ENCODE results near the gene POLR3K.

POLR3K gene

DNA sequence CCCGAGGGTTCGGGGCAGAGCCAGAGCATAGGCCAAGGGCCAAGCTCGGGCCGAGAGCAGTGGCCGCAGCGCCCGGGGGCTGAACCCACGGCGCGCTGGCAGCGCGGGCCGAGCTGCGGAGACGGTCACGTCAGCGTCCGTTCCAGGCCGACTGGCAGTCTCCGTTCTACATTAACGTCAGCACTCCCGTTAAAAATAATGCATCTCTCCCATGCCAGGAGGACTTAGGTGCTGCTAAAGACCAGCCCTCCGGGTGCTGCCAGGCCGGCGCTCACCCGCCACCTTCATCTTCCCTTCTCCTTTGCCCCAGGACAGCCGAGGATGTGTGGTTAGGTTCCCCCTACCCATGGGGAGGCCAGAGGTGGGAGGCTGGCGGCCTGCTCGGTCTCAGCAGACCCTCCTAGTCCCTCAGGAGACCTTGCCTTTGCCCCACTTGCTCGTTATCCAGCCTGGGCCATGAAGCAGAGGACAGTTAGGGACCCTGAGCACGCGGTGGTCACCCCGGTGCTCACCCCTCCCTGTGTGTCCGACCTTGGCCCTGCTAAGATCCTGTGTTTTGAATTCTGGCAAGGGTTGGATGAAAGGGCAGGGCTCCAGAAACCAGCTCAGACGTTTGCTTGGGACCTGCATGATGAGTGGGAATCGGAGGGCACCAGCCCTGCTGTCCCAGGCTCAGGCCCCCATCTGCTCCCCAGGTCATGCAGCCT lies 25.2 kb upstream of the POLR3K start:
- no peak for DNase-seq

DNA sequence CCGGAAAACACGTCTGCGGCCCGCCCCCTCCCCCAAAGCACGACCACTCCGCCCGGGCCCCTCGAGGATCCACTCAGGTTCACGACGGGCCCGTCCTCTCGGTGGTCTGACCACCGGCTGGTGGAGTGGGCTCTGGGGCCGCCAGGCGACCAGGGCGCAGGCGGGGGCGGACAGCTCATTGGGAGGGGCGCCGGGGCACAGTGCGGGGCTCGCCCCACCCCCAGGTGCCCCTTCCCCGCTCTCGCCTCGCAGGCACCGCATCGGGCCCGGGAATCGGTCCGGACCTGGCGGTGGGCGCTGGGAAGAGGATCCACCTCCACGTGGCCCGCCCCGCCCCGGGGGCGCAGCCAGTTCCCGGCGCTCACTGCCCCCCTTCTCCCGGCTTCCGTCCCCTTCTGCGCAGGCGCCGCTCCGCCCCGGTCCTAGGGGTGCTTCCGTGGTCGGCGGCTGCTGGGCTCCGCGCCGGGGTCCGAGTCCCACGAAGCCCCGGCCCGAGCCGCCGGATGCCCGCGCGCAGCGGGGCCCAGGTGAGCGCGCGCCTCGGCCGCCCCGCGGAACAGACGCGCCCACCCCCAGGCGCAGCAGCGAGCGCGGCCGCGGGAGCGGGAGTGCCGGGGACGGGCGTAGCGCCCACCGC lies 24.5 kb upstream of the POLR3K start, which contains the start of gene MPG:
MPG (plus strand) TSS at position 419 of the 637 bp plus-strand sequence; CDS start at position 504, 85 bp downstream.
- peak; percentile 47 for DNase-seq

DNA sequence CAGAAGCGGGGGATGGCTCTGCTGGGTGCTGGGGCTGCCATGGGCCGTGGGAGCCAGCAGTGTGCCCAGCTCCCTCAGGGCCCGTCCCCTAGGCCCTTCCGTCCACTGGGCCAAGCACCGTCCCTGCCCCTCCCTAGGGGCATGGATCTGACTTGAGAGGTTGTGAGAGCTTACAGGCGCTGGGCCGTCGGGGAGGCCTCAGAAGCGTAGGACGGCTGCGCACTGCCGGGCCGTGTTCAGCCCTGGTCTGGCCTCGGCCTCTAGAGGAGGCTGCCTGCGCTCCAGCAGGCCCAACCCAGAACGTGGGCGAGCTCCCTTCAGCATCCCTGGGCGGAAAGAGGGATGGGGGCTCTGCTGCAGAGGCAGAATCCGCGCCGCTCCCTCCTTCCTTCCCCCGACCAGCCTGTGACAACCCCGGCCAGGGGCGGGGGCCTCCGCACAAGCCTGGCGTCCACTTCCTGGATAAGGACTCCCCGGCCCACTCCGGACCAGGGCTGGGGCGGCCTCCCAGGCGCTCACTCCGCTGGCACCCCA lies 23.9 kb upstream of the POLR3K start:
- DNase-seq: peak; percentile 44

DNA sequence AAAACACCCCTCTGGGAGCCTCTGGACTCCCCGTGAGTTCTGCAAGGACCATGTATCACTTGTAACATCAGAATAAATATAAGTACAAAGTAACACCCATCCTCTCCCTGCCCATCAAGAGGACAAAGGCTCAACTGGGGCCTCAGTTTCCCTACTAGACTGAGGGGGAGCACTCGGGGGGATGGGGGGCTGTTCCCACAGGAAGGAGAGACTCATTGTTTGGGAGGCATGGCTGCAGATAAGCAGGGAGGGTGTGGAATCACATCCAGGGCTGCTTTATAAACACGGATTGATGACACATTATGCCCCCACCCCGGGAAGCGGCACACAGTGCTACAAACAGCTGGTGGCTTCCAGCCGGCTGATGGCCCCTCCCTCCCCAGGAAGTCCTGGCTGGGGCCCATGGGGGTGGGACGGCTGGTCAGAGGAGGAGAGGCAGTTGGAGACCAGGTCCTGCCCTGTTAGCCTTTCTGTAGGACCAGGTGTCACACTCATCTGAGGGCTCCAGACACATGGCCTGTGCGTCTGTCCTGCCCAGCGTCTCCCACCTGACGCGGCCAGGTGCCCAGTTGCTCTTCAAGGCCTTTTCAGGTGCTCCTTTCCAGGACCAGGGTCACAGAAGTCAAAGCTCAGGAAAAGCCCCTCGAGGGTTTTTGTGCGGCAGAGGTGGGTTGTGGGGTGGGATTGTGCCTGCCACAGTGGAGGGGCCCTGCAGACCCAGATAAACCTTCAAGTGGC lies 23.3 kb upstream of the POLR3K start:
- DNase-seq: peak; percentile 10

DNA sequence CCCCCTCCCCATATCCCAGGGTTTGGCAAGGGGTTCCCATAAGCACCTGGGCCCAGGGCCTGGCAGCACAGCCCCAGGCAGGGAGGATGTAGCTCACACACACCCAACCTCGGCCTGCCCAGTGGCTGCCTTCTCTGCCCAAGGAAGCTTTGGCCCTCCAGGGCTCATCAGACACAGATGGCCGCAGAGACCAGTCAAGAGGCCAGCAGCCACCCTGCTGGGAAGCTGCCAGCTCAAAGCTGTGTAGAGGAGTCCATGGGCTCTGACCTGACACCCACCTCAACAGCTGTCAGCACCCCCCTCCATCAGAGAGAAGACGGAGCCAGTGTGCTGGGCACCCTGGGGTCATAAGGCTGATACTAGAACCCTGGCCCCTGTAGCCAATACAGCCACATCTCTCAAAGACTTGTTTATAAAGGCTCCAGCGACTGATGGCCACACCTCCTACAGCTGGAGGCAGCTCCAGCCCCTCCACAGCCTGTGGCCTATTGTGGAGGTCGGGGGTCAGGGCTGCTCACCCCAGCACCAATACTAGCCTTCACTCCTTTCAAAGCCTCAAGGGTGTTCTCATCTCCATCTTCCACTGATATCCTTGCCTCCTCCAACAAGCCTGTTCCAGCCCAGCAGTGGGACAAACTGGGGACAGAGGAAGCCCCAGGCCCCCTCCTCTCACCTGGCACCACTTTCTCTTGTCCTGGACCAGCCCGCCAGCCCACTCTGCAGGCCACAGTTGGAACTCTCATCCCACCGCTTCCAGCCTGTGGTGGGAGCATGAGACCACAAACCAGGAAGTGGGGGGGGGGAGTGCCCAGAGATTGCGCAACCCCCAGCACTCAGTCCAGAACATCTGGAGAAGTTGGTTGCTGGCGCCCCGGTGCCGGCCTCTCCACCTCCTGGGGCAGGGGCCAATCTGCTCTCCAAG lies 22.4 kb upstream of the POLR3K start:
- DNase-seq: peak; percentile 12

DNA sequence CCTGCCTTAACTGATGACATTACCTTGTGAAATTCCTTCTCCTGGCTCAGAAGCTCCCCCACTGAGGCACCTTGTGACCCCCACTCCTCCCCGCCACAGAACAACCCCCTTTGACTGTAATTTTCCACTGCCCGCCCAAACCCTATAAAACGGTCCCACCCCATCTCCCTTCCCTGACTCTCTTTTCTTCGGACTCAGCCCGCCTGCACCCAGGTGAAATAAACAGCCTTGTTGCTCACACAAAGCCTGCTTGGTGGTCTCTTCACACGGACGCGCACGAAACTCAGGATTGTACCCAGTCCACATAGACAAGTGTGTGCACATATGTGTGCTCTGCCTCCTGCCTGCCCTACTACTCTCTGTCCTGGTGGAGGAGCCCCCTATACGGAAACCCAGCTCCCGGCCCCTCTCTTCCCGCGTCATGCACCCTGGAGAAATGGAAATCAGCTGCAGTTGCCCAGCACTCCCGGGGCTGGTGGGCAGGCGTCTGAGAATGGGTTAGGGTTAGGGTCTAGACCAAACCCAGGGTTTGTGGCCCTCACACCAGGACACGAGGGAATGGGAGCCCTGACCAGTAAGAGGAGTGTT lies 21.4 kb upstream of the POLR3K start:
- no peak for DNase-seq

DNA sequence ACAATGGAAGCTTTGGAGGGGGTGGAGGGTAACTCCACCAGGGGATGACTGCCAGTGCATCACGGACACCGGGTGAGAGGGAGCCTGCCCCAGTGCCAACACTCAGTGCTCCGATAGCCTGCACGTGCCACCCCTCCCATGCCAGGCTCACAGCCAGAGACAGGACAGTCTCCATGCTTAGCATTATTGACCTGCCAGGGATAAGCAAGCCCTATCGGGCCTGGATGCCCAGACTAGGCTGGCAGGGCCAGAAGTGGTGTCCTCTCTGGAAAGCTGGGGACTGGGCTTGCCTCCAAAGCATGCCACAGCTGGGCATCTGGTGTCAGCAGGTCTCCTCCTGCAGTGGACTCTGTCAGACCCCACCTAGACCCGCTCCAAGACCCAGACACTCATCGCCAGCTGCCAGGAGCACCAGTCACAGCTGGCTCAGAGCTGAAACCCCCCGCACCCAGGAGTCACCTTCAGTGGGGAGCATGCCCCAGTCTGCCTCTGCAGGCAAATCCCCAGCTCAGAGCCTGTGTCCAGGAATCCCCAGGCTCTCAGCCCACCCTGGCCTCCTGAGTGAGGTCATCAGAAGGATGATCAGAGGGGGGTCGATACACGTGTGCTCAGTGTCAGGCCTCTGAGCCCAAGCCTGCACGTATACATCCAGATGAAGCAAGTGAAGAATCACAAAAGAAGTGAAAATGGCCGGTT lies 20.8 kb upstream of the POLR3K start:
- no peak for DNase-seq

DNA sequence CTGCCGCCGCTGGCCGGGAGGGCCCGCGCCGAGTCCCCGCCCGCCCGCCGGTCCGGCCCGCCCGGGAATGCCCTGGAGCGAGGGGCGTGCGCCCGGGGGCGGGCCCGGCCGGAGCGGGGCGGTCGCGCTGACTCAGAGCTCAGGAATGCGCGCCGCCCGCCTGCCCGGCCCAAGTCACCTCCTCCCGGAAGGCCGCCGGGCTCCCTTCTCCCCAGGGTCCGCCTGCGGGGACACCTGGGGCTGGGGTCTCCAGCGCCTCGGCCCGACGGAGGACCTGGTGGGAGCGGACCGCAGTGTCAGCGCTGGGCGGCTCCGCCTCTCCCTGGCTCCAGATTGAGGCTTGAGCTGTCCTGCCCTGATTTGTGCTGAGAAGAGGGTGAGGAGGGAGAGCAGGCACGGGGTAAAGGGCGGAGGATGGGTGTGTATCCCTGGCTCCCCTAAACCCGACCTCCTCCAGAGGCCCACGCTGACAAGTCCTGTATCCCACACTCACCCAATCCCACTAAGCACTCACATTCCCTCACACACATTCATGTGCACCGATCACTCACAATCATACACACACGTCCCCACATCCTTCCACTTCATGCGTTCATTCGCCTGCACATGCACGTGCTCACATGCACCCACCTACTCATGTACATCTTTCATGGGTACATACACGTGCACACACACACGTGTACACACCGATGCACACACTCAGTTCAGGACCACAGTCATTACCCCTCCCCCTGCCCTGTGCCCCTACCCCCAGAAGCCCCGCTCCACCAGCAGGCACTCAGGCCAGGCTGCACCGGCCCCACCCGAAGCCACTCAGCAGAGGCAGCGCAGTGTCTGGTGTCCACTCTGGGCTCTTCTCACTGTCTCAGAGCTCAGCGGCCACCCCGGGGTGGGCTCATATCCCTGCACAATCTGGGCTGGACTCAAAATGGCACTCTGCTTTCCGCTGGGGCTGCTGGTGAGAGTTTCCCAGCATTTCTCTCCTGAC lies 19.4 kb upstream of the POLR3K start, which contains the start of gene RHBDF1:
RHBDF1 (minus strand) TSS at position 71 of the 988 bp plus-strand sequence. CDS start 7,616 bp downstream, outside the sequence.
- no peak for DNase-seq

DNA sequence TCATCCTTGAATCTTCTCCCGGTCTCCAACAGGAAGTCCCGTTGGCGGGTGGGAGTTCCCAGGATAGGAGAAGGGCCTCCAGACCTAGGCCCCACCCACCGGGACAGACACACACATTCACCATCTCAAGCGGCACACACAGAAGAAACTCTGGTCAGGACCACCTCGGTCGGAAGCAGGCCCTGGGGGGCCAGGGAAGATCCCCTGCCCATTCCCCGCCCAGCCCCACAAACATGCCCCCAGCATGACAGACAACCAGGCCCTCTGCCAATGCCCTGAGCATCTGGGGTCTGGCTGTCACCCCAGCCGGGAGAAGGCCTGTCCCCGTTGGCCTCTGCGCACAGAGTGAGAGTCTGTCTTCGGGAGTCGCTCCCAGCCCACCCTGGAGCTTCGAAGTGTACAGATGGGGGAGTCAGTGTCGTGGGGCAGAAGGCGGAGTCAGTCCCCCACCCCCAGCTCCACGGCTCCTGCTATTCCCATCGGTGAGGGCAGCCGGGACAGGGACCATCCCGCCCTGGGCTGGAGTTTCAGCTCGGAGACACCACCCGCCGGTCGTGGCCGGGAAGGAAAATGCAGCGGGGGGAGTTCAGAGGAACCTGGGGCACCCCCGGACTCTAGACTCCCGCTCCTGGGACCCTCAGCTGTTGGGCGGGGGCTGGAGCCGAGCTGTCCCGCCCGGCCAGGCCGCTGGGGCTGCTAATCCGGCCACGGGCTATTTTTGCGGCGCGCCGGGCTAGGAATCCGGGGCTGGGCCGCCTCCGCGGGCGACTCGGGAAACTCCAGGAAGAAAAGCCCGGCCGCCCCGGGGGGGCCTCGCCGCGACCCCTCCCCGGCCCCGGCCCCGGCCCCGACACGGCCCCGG lies 18.4 kb upstream of the POLR3K start:
- peak; percentile 44 for DNase-seq

DNA sequence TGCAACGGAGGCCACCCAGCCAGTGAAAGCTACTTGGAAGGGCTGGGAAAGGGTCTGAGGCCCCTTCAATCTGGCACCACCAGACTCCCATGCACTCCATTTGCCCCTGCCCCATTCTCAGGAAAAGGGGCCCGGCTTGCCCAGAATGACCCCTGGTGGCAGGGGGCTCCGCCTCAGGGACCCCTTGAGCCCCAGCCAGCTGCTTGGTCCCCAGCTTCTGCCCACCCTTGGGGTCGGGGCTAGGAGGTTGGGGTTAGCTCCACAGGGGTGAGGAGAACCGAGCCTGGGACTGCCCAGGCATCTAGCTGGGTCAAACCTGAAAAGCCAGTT lies 17.8 kb upstream of the POLR3K start:
- DNase-seq: no peak

DNA sequence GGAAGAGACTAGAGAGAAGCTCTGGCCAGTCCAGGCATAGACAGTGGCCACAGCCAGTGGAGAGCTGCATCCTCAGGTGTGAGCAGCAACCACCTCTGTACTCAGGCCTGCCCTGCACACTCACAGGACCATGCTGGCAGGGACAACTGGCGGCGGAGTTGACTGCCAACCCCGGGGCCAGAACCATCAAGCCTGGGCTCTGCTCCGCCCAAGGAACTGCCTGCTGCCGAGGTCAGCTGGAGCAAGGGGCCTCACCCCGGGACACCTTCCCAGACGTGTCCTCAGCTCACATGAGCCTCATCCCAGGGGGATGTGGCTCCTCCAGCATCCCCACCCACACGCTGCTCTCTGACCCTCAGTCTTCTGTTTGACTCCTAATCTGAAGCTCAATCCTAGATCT lies 15.8 kb upstream of the POLR3K start:
- DNase-seq: no peak

DNA sequence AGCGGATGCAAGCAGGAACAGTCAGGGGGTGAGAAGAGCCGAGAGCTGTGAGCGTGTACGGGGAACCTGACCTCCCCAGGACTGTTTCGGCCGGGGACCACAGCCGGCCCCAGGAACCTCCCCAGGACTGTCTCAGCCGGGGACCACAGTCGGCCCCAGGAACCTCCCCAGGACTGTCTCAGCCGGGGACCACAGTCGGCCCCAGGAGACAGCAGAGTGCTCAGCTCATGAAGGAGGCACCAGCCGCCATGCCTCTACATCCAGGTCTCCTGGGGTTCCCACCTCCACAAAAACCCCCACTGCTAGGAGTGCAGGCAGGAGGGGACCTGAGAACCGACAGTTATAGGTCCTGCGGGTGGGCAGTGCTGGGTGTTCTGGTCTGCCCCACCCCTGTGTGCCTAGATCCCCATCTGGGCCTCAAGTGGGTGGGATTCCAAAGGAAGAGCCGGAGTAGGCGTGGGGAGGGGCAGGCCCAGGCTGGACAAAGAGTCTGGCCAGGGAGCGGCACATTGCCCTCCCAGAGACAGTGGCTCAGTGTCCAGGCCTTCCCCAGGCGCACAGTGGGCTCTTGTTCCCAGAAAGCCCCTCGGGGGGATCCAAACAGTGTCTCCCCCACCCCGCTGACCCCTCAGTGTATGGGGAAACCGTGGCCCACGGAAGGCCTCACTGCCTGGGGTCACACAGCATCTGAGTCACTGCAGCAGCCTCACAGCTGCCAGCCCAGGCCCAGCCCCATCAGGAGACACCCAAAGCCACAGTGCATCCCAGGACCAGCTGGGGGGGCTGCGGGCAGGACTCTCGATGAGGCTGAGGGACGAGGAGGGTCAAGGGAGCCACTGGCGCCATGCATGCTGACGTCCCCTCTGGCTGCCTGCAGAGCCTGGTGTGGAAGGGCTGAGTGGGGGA lies 14.7 kb upstream of the POLR3K start:
- no peak for DNase-seq

DNA sequence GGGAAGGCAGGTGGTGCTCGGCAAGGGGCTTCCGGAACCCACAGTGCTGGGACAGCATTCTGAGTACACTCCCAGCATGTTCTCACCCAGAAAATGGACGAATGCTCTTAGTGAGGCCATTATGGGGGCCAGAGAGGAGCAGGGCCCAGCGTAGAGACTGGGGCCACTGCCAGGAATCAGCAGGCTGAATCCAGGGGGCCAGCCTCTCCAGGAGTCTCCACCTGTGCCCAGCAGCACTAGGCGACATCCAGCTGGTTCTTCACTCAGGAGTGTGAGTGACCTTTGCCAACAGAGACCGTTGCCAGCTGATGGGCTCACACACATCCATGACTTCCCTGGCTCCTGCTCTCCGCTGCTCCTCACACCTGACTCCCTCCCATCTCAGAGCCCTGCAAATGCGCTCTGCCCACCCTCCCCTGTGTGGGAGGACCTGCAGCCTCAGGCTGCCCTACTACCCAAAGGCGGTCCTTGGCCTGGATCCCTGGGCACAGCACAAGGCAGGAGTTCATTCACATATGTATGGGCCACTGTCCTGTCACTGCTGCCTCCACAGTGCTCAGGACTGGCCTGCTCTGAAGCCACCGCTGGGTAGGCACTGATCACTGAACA lies 13.9 kb upstream of the POLR3K start:
- DNase-seq: no peak

DNA sequence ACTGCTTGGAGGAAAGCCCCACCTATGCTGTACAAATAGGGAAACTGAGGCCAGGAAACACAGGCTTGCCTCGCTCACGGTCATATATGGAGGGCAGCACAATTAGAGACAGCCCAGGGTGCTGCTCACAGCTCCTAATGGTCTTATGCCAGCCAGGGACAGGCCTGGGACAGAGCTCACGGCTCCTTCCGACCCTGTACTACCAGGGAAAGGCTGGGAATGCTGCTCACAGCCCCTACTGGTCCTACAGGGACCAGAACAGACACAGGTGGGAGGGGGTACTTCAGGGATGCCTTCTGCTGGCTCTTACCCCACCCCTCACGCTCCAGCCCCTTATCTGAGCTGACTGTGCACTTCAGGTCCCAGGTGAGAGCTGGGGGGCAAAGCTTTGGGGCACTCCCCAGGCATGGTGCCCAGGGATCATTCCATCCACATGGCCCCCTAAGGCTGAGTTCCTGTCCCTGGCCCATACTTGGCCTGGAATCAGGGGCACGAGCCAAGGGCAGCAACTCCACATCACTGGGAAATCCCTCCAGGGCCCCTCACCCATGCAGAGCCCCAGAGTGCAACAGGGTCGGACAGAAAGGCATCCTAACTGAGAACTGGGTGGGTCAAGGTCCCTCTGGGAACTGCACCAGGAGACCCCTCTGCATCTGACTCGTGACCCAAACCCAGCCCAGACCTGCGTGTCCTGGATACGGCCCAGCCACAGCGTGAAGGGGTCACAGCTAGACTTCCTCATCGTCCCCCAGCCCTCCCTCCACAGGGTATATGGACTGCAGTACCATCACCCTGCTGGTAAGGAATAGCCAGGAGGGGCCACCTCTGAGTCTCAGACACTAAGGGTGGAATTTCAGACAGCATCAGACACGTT lies 13.1 kb upstream of the POLR3K start:
- no peak for DNase-seq

DNA sequence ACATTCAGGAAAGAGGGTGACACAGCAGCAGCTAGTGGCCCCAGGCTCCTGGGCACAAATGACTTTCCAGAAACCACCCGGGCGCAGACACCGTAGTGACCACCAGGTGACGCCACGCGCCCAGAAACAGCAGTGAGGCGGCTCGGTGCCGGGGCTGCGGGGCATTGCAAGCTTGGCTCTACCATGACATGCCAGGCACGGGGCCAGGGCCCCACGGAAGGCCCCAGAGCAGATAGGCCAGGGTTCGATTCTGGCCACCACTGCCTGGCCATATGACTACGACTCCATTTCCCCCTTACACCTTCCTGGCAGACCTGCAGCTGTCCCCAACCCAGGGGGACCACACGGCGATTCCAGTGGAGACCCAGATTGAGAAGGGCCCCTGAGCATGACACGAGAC lies 12.3 kb upstream of the POLR3K start:
- peak; percentile 46 for DNase-seq

DNA sequence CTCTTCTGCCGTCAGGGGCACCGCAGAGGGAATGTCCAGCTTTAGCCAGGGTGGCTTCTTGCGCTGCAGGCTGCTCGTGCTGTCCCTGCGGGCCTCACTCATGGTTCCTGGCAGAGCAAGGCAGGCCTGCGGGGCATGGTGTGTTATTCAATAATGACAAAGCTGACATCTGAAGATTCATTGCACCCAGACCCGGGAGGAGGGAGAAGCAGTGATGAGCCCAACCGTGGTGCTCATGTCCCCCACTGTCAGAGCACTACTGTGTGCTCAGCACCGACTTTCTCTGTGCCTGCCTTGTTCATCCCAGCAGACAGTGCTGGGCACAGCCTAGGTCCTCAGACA lies 11.5 kb upstream of the POLR3K start:
- DNase-seq: no peak
